GM04503 (cell line): Measurements from ENCODE around the gene RUNX3.
"Not testable (repeated sequence)": the region's sequence is repeated elsewhere in the genome, so short reads cannot be mapped to it uniquely, and the experiment has no call there.

ENCODE experiments used
- DNase-seq: peaks from one replicate; pipeline ENCODE4 v3.0.0-alpha.2; 2012; ENCODE audit warnings: low read depth

RUNX3 gene

GRCh38 chr1:24930260-24931145, at the start of gene RUNX3:
RUNX3 (minus strand) TSS chr1:24930276; CDS start chr1:24929868, 408 bp downstream.
- DNase-seq = no peak

GRCh38 chr1:24979232-24979631, 49.2 kb upstream of the RUNX3 start:
- not testable (repeated sequence) for DNase-seq

- DNase-seq = no peak
Observed at GRCh38 chr1:24978383-24979032, 48.4 kb upstream of the RUNX3 start.

GRCh38 chr1:24975391-24975790, 45.3 kb upstream of the RUNX3 start:
- DNase-seq = no peak

- DNase-seq = no peak
Observed at GRCh38 chr1:24973315-24973714, 43.2 kb upstream of the RUNX3 start.

- DNase-seq = no peak
Observed at GRCh38 chr1:24972915-24973242, 42.8 kb upstream of the RUNX3 start.

GRCh38 chr1:24972221-24972914, 42.3 kb upstream of the RUNX3 start:
- DNase-seq = no peak

GRCh38 chr1:24970926-24971875, 41.1 kb upstream of the RUNX3 start:
- DNase-seq = no peak

- no peak for DNase-seq
Observed at GRCh38 chr1:24970399-24970753, 40.3 kb upstream of the RUNX3 start.

- no peak for DNase-seq
Observed at GRCh38 chr1:24969596-24970398, 39.7 kb upstream of the RUNX3 start.

GRCh38 chr1:24968941-24969585, 39.0 kb upstream of the RUNX3 start:
- no peak for DNase-seq

- no peak for DNase-seq
Observed at GRCh38 chr1:24967962-24968361, 37.9 kb upstream of the RUNX3 start.

- no peak for DNase-seq
Observed at GRCh38 chr1:24967555-24967954, 37.5 kb upstream of the RUNX3 start.

GRCh38 chr1:24966724-24967346, 36.8 kb upstream of the RUNX3 start:
- DNase-seq = peak; percentile 40

GRCh38 chr1:24966121-24966723, 36.1 kb upstream of the RUNX3 start:
- DNase-seq = no peak

GRCh38 chr1:24965571-24965930, 35.5 kb upstream of the RUNX3 start:
- DNase-seq = no peak

GRCh38 chr1:24964811-24965570, 34.9 kb upstream of the RUNX3 start:
- DNase-seq = no peak

GRCh38 chr1:24963943-24964693, 34.0 kb upstream of the RUNX3 start:
- no peak for DNase-seq
